HCT116 (cell line): ENCODE results near the gene SNTN. TPM values are rescaled to one million over a fixed set of nuclear protein-coding genes. Genes with fewer than 3 reads are reported as not detected.
A peak's percentile ranks its signal among the peaks of the same experiment; 100 is the strongest.

ENCODE experiments used
- ATAC-seq: fragments of 200-7000 bp; cut with Tn5 transposase; 2 replicates; pipeline ENCODE4 v1.9.1; 2020; ENCODE audit warnings: mild to moderate bottlenecking, moderate library complexity
- BruUV-seq: library from RNA; stranded (reverse); fragments of 400-500 nt; replicated peaks from 2 replicates; lab custom pipeline; 2021; lab: Mats Ljungman, UMichigan
- CTCF ChIA-PET: fragments of 300-600 bp; sonication (Branson Sonifier 250); formaldehyde crosslinking; loops from one replicate; lab custom pipeline; 2021; ENCODE audit warnings: antibody characterized with exemption; lab: Charles Lee
- POLR2A ChIA-PET: fragments of 300-600, 350-600 bp; sonication (Branson Sonifier 250); formaldehyde crosslinking; loops from one replicate; lab custom pipeline; 2021; ENCODE audit warnings: antibody characterized with exemption; lab: Charles Lee
- RAD21 ChIA-PET, 2 experiments: fragments of 300-600 bp; sonication (Branson Sonifier 250); formaldehyde crosslinking; loops; one replicate each; lab custom pipeline; 2023; ENCODE audit warnings: low total read pairs in 2 of 2; ENCODE audit not compliant: uncharacterized antibody in 2 of 2, unreplicated experiment in 2 of 2, low non-redundant PET in 1 of 2; lab: Charles Lee
- DNase-seq: peaks from one replicate; pipeline ENCODE4 v3.0.0-alpha.2; 2010; ENCODE audit warnings: low read depth, low spot score
- H2AFZ ChIP-seq: fragments of 200-600 bp; shearing (Covaris generic), sonication (generic); 2 replicates; pipeline ENCODE4 v1.6.1; 2017; ENCODE audit warnings: low read depth, mixed run types, mixed read lengths, antibody characterized with exemption, low read length; ENCODE audit not compliant: poor library complexity, severe bottlenecking
- H3K27ac ChIP-seq: 2 replicates; pipeline ENCODE4 v1.5.1; 2012; ENCODE audit warnings: low read depth, low read length
- H3K27me3 ChIP-seq: fragments of 200-600 bp; sonication (generic); 2 replicates; pipeline ENCODE4 v1.6.1; 2016; ENCODE audit warnings: mixed run types, low read length, mixed read lengths; ENCODE audit not compliant: insufficient read depth
- H3K36me3 ChIP-seq, 2 experiments: fragments of 200-500 bp in 1 of 2; fragments of 200-600 bp in 1 of 2; sonication (Bioruptor generic) in 1 of 2; sonication (generic) in 1 of 2; 2 replicates each; pipeline versions ENCODE4 v1.5.1 to v1.6.1; 2014 to 2016; ENCODE audit warnings: low read length in 2 of 2, inconsistent platforms in 1 of 2, mixed read lengths in 1 of 2, mixed run types in 1 of 2; ENCODE audit not compliant: insufficient read depth in 2 of 2, control insufficient read depth in 1 of 2
- H3K4me1 ChIP-seq, 2 experiments: fragments of 200-600 bp in 1 of 2; sonication (generic) in 1 of 2; 2 replicates each; pipeline versions ENCODE4 v1.5.1 to v1.6.1; 2012 to 2017; ENCODE audit warnings: low read length in 2 of 2, inconsistent platforms in 1 of 2, mild to moderate bottlenecking in 1 of 2, mixed read lengths in 1 of 2, mixed run types in 1 of 2, moderate library complexity in 1 of 2; ENCODE audit not compliant: insufficient read depth in 2 of 2, control insufficient read depth in 1 of 2
- H3K4me2 ChIP-seq: fragments of 200-600 bp; sonication (generic); 2 replicates; pipeline ENCODE4 v1.6.1; 2017; ENCODE audit warnings: mixed run types, low read length, mixed read lengths
- H3K4me3 ChIP-seq, 2 experiments: fragments of 200-600 bp in 1 of 2; sonication (generic) in 1 of 2; replicated peaks in 1 of 2; 2 replicates each; pipeline ENCODE4 v1.5.1; 2011 to 2016; ENCODE audit warnings: low read length in 2 of 2, control low read depth in 1 of 2, low read depth in 1 of 2, mild to moderate bottlenecking in 1 of 2, mixed read lengths in 1 of 2, mixed run types in 1 of 2
- H3K79me2 ChIP-seq: fragments of 200-600 bp; sonication (generic); 2 replicates; pipeline ENCODE4 v1.6.1; 2017; ENCODE audit warnings: mild to moderate bottlenecking, mixed run types, low read length, moderate library complexity, mixed read lengths; ENCODE audit not compliant: insufficient read depth
- H3K9ac ChIP-seq: fragments of 200-600 bp; sonication (generic); 2 replicates; pipeline ENCODE4 v1.6.1; 2016; ENCODE audit warnings: low read length, mixed read lengths
- H3K9me2 ChIP-seq: fragments of 200-600 bp; sonication (generic), shearing (Covaris generic); 2 replicates; pipeline ENCODE4 v1.6.1; 2017; ENCODE audit warnings: mixed run types, mild to moderate bottlenecking, moderate library complexity; ENCODE audit not compliant: insufficient read depth
- H3K9me3 ChIP-seq, 2 experiments: fragments of 200-500 bp in 1 of 2; fragments of 200-600 bp in 1 of 2; sonication (Bioruptor generic) in 1 of 2; sonication (generic) in 1 of 2; 2 replicates each; pipeline ENCODE4 v1.6.1; 2014 to 2017; ENCODE audit warnings: low read length in 2 of 2, mixed read lengths in 2 of 2, inconsistent platforms in 1 of 2, low read depth in 1 of 2, mild to moderate bottlenecking in 1 of 2, mixed run types in 1 of 2, moderate library complexity in 1 of 2; ENCODE audit not compliant: control insufficient read depth in 1 of 2, insufficient read depth in 1 of 2
- H4K20me1 ChIP-seq: fragments of 200-600 bp; sonication (generic), shearing (Covaris generic); 2 replicates; pipeline ENCODE4 v1.6.1; 2017; ENCODE audit warnings: mixed run types, mild to moderate bottlenecking, moderate library complexity; ENCODE audit not compliant: insufficient read depth
- CTCF ChIP-seq, 3 experiments: fragments of 200-600 bp in 1 of 3; sonication (generic) in 1 of 3; IDR thresholded peaks in 2 of 3; conservative IDR thresholded peaks in 1 of 3; 2 replicates each; pipeline ENCODE4 v1.5.1; 2012 to 2017; ENCODE audit warnings: low read depth in 2 of 3, low read length in 2 of 3, antibody characterized with exemption in 1 of 3, borderline replicate concordance in 1 of 3, control low read depth in 1 of 3, mild to moderate bottlenecking in 1 of 3, mixed read lengths in 1 of 3, mixed run types in 1 of 3, moderate library complexity in 1 of 3; ENCODE audit not compliant: insufficient read depth in 1 of 3
- RAD21 ChIP-seq: IDR thresholded peaks from 2 replicates; pipeline ENCODE4 v1.6.1; 2012; ENCODE audit warnings: low read depth, mild to moderate bottlenecking
- REST ChIP-seq: IDR thresholded peaks from 2 replicates; pipeline ENCODE4 v1.6.1; 2012; ENCODE audit warnings: low read depth
- SP1 ChIP-seq: IDR thresholded peaks from 2 replicates; pipeline ENCODE4 v1.6.1; 2012; ENCODE audit warnings: low read depth
- intact Hi-C: fragments of 100-400 bp; cut with micrococcal nuclease; formaldehyde crosslinking; loops from 2 replicates; pipeline ENCODE4 v1.10.0; 2022
- total RNA-seq: library from RNA; stranded (reverse); gene quantifications from one replicate; pipeline ENCODE4 v1.2.1, GENCODE V29; 2021; ENCODE audit not compliant: unreplicated experiment

SNTN gene
- total RNA-seq, 1 experiment from 2014 or later, result not detected

GRCh38 chr3:63661242-63661641 is 8.8 kb downstream of the SNTN start:
- H3K9me3 ChIP-seq, result no peaks in the 10 kb centered on the region
- no peak overlapping the region for H3K27ac ChIP-seq
- H3K9ac ChIP-seq, result no peak overlapping the region
- H3K36me3 ChIP-seq, result no peaks in the 10 kb centered on the region
- ATAC-seq (0 out of 2 replicates have a peak, but pooled peaks have one; percentile 32), DNase-seq (no peak)
- H2AFZ ChIP-seq, result no peak overlapping the region
- peaks cover 8% of the 10 kb centered on the region; the same call in 1 of the 2 replicates for H3K27me3 ChIP-seq
- no peaks in the 10 kb centered on the region for H3K4me1 ChIP-seq
- H3K9me2 ChIP-seq, result no peaks in the 10 kb centered on the region
- ChIA-PET RAD21 (no interaction called here), CTCF (no interaction called here), POLR2A (no interaction called here)
- TF ChIP-seq REST (no peak), CTCF (IDR thresholded peaks at IDR 0.05 in 2 of 3, conservative IDR thresholded peaks at IDR 0.05 in 1 of 3; ENCODE audit: borderline replicate concordance in 1 of 3, insufficient read depth in 1 of 3, low read depth in 2 of 3, low read length in 2 of 3) (peak in 1 of 3 experiments; percentile 38; a peak in 2 of 6 replicates), SP1 (no peak), RAD21 (0 out of 2 replicates have a peak, but pooled peaks have one; percentile 9)
- no peaks in the 10 kb centered on the region for H4K20me1 ChIP-seq
- no TSS peak for BruUV-seq
- H3K79me2 ChIP-seq, result no peaks in the 10 kb centered on the region
- no peak overlapping the region for H3K4me3 ChIP-seq
- no peak overlapping the region for H3K4me2 ChIP-seq
- intact Hi-C loops, result loop anchor here (5.0 kb wide), 1 partner anchor 156 kb away; the partner anchor contains the start of gene C3orf49
